Measurements from ENCODE around the gene DYTN. TPM values are rescaled to one million over a fixed set of nuclear protein-coding genes. Genes with fewer than 3 reads are reported as not detected.
"Not testable (repeated sequence)": the region's sequence is repeated elsewhere in the genome, so short reads cannot be mapped to it uniquely, and the experiment has no call there.

The DYTN gene
- polyA plus RNA-seq, 4 donors, result not detected

- Histone ChIP-seq H3K27ac (ENCODE audit: low read depth in 1 of 3, low read length in 2 of 3) (no peak overlapping the region), H3K4me3 (ENCODE audit: low read depth in 1 of 3, low read length in 3 of 3) (no peak overlapping the region), H3K36me3 (ENCODE audit: control insufficient read depth in 3 of 3, insufficient read depth in 2 of 3, low read depth in 1 of 3, low read length in 3 of 3) (no peaks in the 10 kb centered on the region), H3K4me1 (ENCODE audit: control insufficient read depth in 3 of 3, insufficient read depth in 2 of 3, low read depth in 1 of 3, low read length in 2 of 3) (no peaks in the 10 kb centered on the region), H3K27me3 (ENCODE audit: control insufficient read depth in 3 of 3, insufficient read depth in 3 of 3, low read length in 3 of 3) (no peaks in the 10 kb centered on the region), H3K9me3 (ENCODE audit: control insufficient read depth in 2 of 2, insufficient read depth in 1 of 2, low read depth in 1 of 2, low read length in 1 of 2) (no peaks in the 10 kb centered on the region)
- DNase-seq (no peak), FAIRE-seq (no peak)
- WGBS, 3 donors, result 68 to 80% (median 73%) methylated on average over 5 of the region's 5 CpGs
These were observed 18.7 kb upstream of the DYTN start for GRCh38 chr2:206736935-206737334.

- WGBS, 3 donors, result 59 to 80% (median 68%) methylated on average over 2 of the region's 2 CpGs
- no peaks in the 10 kb centered on the region for H3K4me1 ChIP-seq (ENCODE audit: control insufficient read depth in 3 of 3, insufficient read depth in 2 of 3, low read depth in 1 of 3, low read length in 2 of 3)
- no peaks in the 10 kb centered on the region for H3K9me3 ChIP-seq (ENCODE audit: control insufficient read depth in 2 of 2, insufficient read depth in 1 of 2, low read depth in 1 of 2, low read length in 1 of 2)
- FAIRE-seq, result no peak
- no peaks in the 10 kb centered on the region for H3K27me3 ChIP-seq (ENCODE audit: control insufficient read depth in 3 of 3, insufficient read depth in 3 of 3, low read length in 3 of 3)
- H3K27ac ChIP-seq (ENCODE audit: low read depth in 1 of 3, low read length in 2 of 3), result no peak overlapping the region
- no peak overlapping the region for H3K4me3 ChIP-seq (ENCODE audit: low read depth in 1 of 3, low read length in 3 of 3)
- no peaks in the 10 kb centered on the region for H3K36me3 ChIP-seq (ENCODE audit: control insufficient read depth in 3 of 3, insufficient read depth in 2 of 3, low read depth in 1 of 3, low read length in 3 of 3)
- DNase-seq, result no peak
These were observed 15.1 kb upstream of the DYTN start for GRCh38 chr2:206733341-206733740.

- Histone ChIP-seq H3K36me3 (ENCODE audit: control insufficient read depth in 3 of 3, insufficient read depth in 2 of 3, low read depth in 1 of 3, low read length in 3 of 3) (no peaks in the 10 kb centered on the region), H3K4me1 (ENCODE audit: control insufficient read depth in 3 of 3, insufficient read depth in 2 of 3, low read depth in 1 of 3, low read length in 2 of 3) (no peaks in the 10 kb centered on the region), H3K9me3 (ENCODE audit: control insufficient read depth in 2 of 2, insufficient read depth in 1 of 2, low read depth in 1 of 2, low read length in 1 of 2) (no peaks in the 10 kb centered on the region), H3K27me3 (ENCODE audit: control insufficient read depth in 3 of 3, insufficient read depth in 3 of 3, low read length in 3 of 3) (no peaks in the 10 kb centered on the region), H3K27ac (ENCODE audit: low read depth in 1 of 3, low read length in 2 of 3) (no peak overlapping the region), H3K4me3 (ENCODE audit: low read depth in 1 of 3, low read length in 3 of 3) (no peak overlapping the region)
- DNase-seq, result no peak
- 67 to 81% (median 77%) methylated on average over 7 of the region's 7 CpGs for WGBS, 3 donors
- FAIRE-seq, result no peak
These were observed 10.3 kb upstream of the DYTN start for GRCh38 chr2:206728277-206729199.

GRCh38 chr2:206727287-206727686, 9.1 kb upstream of the DYTN start:
- Histone ChIP-seq H3K4me3 (ENCODE audit: low read depth in 1 of 3, low read length in 3 of 3) (no peak overlapping the region), H3K27ac (ENCODE audit: low read depth in 1 of 3, low read length in 2 of 3) (no peak overlapping the region), H3K9me3 (ENCODE audit: control insufficient read depth in 2 of 2, insufficient read depth in 1 of 2, low read depth in 1 of 2, low read length in 1 of 2) (no peaks in the 10 kb centered on the region), H3K36me3 (ENCODE audit: control insufficient read depth in 3 of 3, insufficient read depth in 2 of 3, low read depth in 1 of 3, low read length in 3 of 3) (no peaks in the 10 kb centered on the region), H3K4me1 (ENCODE audit: control insufficient read depth in 3 of 3, insufficient read depth in 2 of 3, low read depth in 1 of 3, low read length in 2 of 3) (no peaks in the 10 kb centered on the region), H3K27me3 (ENCODE audit: control insufficient read depth in 3 of 3, insufficient read depth in 3 of 3, low read length in 3 of 3) (no peaks in the 10 kb centered on the region)
- WGBS, 3 donors, result 82 to 90% (median 83%) methylated on average over 2 of the region's 2 CpGs
- FAIRE-seq, result no peak
- DNase-seq, result no peak

- H3K36me3 ChIP-seq (ENCODE audit: control insufficient read depth in 3 of 3, insufficient read depth in 2 of 3, low read depth in 1 of 3, low read length in 3 of 3), result no peaks in the 10 kb centered on the region
- FAIRE-seq (no peak), DNase-seq (no peak)
- WGBS, 3 donors, result 84 to 96% (median 91%) methylated on average over 1 of the region's 1 CpG
- no peaks in the 10 kb centered on the region for H3K27me3 ChIP-seq (ENCODE audit: control insufficient read depth in 3 of 3, insufficient read depth in 3 of 3, low read length in 3 of 3)
- H3K27ac ChIP-seq (ENCODE audit: low read depth in 1 of 3, low read length in 2 of 3), result no peak overlapping the region
- no peaks in the 10 kb centered on the region for H3K9me3 ChIP-seq (ENCODE audit: control insufficient read depth in 2 of 2, insufficient read depth in 1 of 2, low read depth in 1 of 2, low read length in 1 of 2)
- H3K4me3 ChIP-seq (ENCODE audit: low read depth in 1 of 3, low read length in 3 of 3), result no peak overlapping the region
- no peaks in the 10 kb centered on the region for H3K4me1 ChIP-seq (ENCODE audit: control insufficient read depth in 3 of 3, insufficient read depth in 2 of 3, low read depth in 1 of 3, low read length in 2 of 3)
These were observed 5.1 kb upstream of the DYTN start for GRCh38 chr2:206723288-206723687.

- Histone ChIP-seq H3K4me3 (ENCODE audit: low read depth in 1 of 3, low read length in 3 of 3) (no peak overlapping the region), H3K36me3 (ENCODE audit: control insufficient read depth in 3 of 3, insufficient read depth in 2 of 3, low read depth in 1 of 3, low read length in 3 of 3) (no peaks in the 10 kb centered on the region), H3K9me3 (ENCODE audit: control insufficient read depth in 2 of 2, insufficient read depth in 1 of 2, low read depth in 1 of 2, low read length in 1 of 2) (no peaks in the 10 kb centered on the region), H3K4me1 (ENCODE audit: control insufficient read depth in 3 of 3, insufficient read depth in 2 of 3, low read depth in 1 of 3, low read length in 2 of 3) (no peaks in the 10 kb centered on the region), H3K27ac (ENCODE audit: low read depth in 1 of 3, low read length in 2 of 3) (no peak overlapping the region), H3K27me3 (ENCODE audit: control insufficient read depth in 3 of 3, insufficient read depth in 3 of 3, low read length in 3 of 3) (peaks cover 0 to 2% (median 0%) of the 10 kb centered on the region in 3 donors)
- WGBS, 3 donors, result 71 to 82% (median 80%) methylated on average over 4 of the region's 4 CpGs
- FAIRE-seq (no peak), DNase-seq (no peak)
These were observed 3.2 kb upstream of the DYTN start for GRCh38 chr2:206721256-206721920.

GRCh38 chr2:206716623-206717022, 1.6 kb downstream of the DYTN start:
- H3K36me3 ChIP-seq (ENCODE audit: control insufficient read depth in 3 of 3, insufficient read depth in 2 of 3, low read depth in 1 of 3, low read length in 3 of 3), result no peaks in the 10 kb centered on the region
- H3K27me3 ChIP-seq (ENCODE audit: control insufficient read depth in 3 of 3, insufficient read depth in 3 of 3, low read length in 3 of 3), result peaks cover 0 to 4% (median 0%) of the 10 kb centered on the region in 3 donors
- no peaks in the 10 kb centered on the region for H3K4me1 ChIP-seq (ENCODE audit: control insufficient read depth in 3 of 3, insufficient read depth in 2 of 3, low read depth in 1 of 3, low read length in 2 of 3)
- WGBS, 3 donors, result 78 to 90% (median 88%) methylated on average over 3 of the region's 3 CpGs
- H3K4me3 ChIP-seq (ENCODE audit: low read depth in 1 of 3, low read length in 3 of 3), result no peak overlapping the region
- FAIRE-seq (no peak), DNase-seq (no peak)
- H3K27ac ChIP-seq (ENCODE audit: low read depth in 1 of 3, low read length in 2 of 3), result no peak overlapping the region
- no peaks in the 10 kb centered on the region for H3K9me3 ChIP-seq (ENCODE audit: control insufficient read depth in 2 of 2, insufficient read depth in 1 of 2, low read depth in 1 of 2, low read length in 1 of 2)

GRCh38 chr2:206715183-206715582, 3.0 kb downstream of the DYTN start:
- not testable (repeated sequence) for H3K36me3 ChIP-seq (ENCODE audit: control insufficient read depth in 3 of 3, insufficient read depth in 2 of 3, low read depth in 1 of 3, low read length in 3 of 3); H3K27ac ChIP-seq (ENCODE audit: low read depth in 1 of 3, low read length in 2 of 3); FAIRE-seq; H3K27me3 ChIP-seq (ENCODE audit: control insufficient read depth in 3 of 3, insufficient read depth in 3 of 3, low read length in 3 of 3); H3K4me1 ChIP-seq (ENCODE audit: control insufficient read depth in 3 of 3, insufficient read depth in 2 of 3, low read depth in 1 of 3, low read length in 2 of 3); DNase-seq; H3K4me3 ChIP-seq (ENCODE audit: low read depth in 1 of 3, low read length in 3 of 3); H3K9me3 ChIP-seq (ENCODE audit: control insufficient read depth in 2 of 2, insufficient read depth in 1 of 2, low read depth in 1 of 2, low read length in 1 of 2)
- WGBS, 3 donors, result 66 to 93% (median 87%) methylated on average over 4 of the region's 4 CpGs
